OCI-LY7 (cell line): Measurements from ENCODE around the gene MMP2.

ENCODE experiments used
- EZH2phosphoT487 ChIP-seq: fragments of 200-600 bp; sonication (generic); IDR thresholded peaks from 2 replicates; pipeline ENCODE4 v1.6.1; 2018; ENCODE audit warnings: low read depth, borderline replicate concordance, mild to moderate bottlenecking, mixed run types, antibody characterized with exemption, low read length, moderate library complexity, mixed read lengths
- TF ChIP-seq, protein P1 (sequence below): fragments of 200-600 bp; sonication (generic); conservative IDR thresholded peaks from 2 replicates; pipeline ENCODE4 v1.5.1; 2014; ENCODE audit warnings: mild to moderate bottlenecking, antibody characterized with exemption, low read length, moderate library complexity, mixed read lengths

- TF ChIP-seq, protein P1, sequence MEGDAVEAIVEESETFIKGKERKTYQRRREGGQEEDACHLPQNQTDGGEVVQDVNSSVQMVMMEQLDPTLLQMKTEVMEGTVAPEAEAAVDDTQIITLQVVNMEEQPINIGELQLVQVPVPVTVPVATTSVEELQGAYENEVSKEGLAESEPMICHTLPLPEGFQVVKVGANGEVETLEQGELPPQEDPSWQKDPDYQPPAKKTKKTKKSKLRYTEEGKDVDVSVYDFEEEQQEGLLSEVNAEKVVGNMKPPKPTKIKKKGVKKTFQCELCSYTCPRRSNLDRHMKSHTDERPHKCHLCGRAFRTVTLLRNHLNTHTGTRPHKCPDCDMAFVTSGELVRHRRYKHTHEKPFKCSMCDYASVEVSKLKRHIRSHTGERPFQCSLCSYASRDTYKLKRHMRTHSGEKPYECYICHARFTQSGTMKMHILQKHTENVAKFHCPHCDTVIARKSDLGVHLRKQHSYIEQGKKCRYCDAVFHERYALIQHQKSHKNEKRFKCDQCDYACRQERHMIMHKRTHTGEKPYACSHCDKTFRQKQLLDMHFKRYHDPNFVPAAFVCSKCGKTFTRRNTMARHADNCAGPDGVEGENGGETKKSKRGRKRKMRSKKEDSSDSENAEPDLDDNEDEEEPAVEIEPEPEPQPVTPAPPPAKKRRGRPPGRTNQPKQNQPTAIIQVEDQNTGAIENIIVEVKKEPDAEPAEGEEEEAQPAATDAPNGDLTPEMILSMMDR = no peak
- no peak for TF ChIP-seq EZH2phosphoT487
These were observed 24.9 kb downstream of the MMP2 start for GRCh38 chr16:55503726-55504550.
